DOHH2 (cell line): ENCODE data around the gene DDX54.

ENCODE experiments used
- EZH2phosphoT487 ChIP-seq: fragments of 200-600 bp; sonication (generic); IDR thresholded peaks from 2 replicates; pipeline ENCODE4 v1.6.1; 2017; ENCODE audit warnings: borderline replicate concordance, mild to moderate bottlenecking, antibody characterized with exemption, low read length, moderate library complexity, mixed read lengths
- TF ChIP-seq, protein P1 (sequence below): fragments of 200-600 bp; sonication (generic); IDR thresholded peaks from one replicate; pipeline ENCODE4 v1.5.1; 2014; ENCODE audit warnings: antibody characterized with exemption, mild to moderate bottlenecking, low read depth, low read length; ENCODE audit not compliant: poor library complexity, severe bottlenecking

DNA sequence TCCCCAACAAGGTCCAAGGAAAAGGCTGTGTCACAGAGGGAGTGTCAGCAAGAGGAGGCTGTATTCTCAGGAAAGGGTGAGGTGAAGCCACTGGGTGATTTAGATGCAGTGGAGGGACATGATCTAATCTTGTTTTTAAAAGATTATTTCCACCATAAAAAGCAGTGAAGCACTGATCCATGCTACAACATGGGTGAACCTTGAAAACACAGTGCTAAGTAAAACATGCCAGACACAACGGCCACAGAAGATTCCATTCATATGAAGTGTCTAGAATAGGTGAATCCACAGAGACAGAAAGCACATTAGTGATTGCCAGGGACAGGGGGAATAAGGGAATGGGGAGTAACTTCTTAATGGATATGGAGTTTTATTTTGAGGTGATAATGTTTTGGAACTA lies 13.0 kb upstream of the DDX54 start:
- TF ChIP-seq, protein P1, sequence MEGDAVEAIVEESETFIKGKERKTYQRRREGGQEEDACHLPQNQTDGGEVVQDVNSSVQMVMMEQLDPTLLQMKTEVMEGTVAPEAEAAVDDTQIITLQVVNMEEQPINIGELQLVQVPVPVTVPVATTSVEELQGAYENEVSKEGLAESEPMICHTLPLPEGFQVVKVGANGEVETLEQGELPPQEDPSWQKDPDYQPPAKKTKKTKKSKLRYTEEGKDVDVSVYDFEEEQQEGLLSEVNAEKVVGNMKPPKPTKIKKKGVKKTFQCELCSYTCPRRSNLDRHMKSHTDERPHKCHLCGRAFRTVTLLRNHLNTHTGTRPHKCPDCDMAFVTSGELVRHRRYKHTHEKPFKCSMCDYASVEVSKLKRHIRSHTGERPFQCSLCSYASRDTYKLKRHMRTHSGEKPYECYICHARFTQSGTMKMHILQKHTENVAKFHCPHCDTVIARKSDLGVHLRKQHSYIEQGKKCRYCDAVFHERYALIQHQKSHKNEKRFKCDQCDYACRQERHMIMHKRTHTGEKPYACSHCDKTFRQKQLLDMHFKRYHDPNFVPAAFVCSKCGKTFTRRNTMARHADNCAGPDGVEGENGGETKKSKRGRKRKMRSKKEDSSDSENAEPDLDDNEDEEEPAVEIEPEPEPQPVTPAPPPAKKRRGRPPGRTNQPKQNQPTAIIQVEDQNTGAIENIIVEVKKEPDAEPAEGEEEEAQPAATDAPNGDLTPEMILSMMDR: no peak
- no peak for TF ChIP-seq EZH2phosphoT487
